GM18951 (cell line): ENCODE data around the gene SCN8A.

ENCODE experiments used
- POLR2A ChIP-seq: IDR thresholded peaks from 4 replicates; pipeline ENCODE4 v1.6.1; 2011; ENCODE audit warnings: mild to moderate bottlenecking; ENCODE audit not compliant: insufficient read length, insufficient read depth; ENCODE audit errors: extremely low read depth
- in situ Hi-C: fragments of 300-500 bp; cut with MboI; formaldehyde crosslinking; loops from one replicate; pipeline ENCODE4 v1.12.0; 2022; ENCODE audit warnings: low sequenced_read_pairs, mixed read lengths, inconsistent platforms; ENCODE audit not compliant: unreplicated experiment

Gene SCN8A

GRCh38 chr12:51839310-51839947 is 248.4 kb downstream of the SCN8A start:
- no peak for TF ChIP-seq POLR2A
- in situ Hi-C loops = no loop called here

GRCh38 chr12:51840966-51841365 is 249.9 kb downstream of the SCN8A start:
- TF ChIP-seq POLR2A = no peak
- in situ Hi-C loops = no loop called here

GRCh38 chr12:51841727-51842126 is 250.7 kb downstream of the SCN8A start:
- in situ Hi-C loops = no loop called here
- no peak for TF ChIP-seq POLR2A

DNA sequence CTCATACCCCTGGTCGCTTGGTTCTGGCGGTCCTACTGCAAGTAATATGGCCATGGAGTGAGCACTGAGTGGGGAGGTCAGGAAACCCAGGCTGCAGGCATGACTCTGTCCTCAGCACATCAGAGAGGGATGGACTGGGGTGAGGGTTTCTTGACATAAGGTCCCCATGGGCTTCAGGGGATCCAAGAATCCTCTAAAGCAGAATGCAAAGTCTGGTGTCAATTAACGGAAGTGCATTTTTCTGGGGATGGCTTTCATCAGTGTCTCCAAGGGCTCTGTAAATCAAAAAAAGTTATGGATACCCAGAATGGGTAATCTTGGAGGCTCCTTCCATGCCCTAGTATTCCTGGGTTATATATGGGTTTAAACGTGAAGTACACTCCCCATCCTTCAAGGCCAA is 253.8 kb downstream of the SCN8A start:
- TF ChIP-seq POLR2A = no peak
- in situ Hi-C loops = no loop called here

DNA sequence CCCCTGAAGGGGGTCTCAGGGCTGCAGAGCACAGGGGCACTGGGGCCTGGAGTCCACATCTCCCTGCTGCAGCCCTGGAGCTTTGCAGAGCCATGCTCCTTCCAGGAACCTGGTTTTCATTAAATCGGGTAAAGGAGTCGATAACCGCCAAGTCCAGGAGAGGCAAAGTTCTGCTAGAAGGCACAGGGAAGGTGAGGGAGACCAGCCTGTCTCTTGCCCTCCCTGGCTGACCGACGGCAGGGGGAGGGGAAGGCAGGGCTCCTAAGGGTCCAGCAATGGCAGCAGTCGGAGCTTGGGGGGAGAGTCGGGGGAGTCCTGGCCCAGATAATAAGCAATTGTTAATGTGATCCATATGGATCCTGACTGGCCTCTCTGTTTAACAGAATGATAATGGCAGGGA is 254.4 kb downstream of the SCN8A start:
- TF ChIP-seq POLR2A = no peak
- in situ Hi-C loops = no loop called here

- TF ChIP-seq POLR2A = no peak
- in situ Hi-C loops = no loop called here
Observed at GRCh38 chr12:51846271-51846691, 255.2 kb downstream of the SCN8A start.

GRCh38 chr12:51846911-51847642 is 256.0 kb downstream of the SCN8A start:
- in situ Hi-C loops = no loop called here
- no peak for TF ChIP-seq POLR2A

GRCh38 chr12:51847643-51848325 is 256.8 kb downstream of the SCN8A start:
- no peak for TF ChIP-seq POLR2A
- in situ Hi-C loops = no loop called here

GRCh38 chr12:51848326-51848727 is 257.3 kb downstream of the SCN8A start, which contains the start of gene FIGNL2:
TSS of gene FIGNL2 (minus strand) at chr12:51848718. CDS start at chr12:51822413, 26,305 bp downstream.
- TF ChIP-seq POLR2A = no peak
- in situ Hi-C loops = no loop called here

- TF ChIP-seq POLR2A = no peak
- in situ Hi-C loops = no loop called here
Observed at GRCh38 chr12:51848841-51849735, 258.1 kb downstream of the SCN8A start.

DNA sequence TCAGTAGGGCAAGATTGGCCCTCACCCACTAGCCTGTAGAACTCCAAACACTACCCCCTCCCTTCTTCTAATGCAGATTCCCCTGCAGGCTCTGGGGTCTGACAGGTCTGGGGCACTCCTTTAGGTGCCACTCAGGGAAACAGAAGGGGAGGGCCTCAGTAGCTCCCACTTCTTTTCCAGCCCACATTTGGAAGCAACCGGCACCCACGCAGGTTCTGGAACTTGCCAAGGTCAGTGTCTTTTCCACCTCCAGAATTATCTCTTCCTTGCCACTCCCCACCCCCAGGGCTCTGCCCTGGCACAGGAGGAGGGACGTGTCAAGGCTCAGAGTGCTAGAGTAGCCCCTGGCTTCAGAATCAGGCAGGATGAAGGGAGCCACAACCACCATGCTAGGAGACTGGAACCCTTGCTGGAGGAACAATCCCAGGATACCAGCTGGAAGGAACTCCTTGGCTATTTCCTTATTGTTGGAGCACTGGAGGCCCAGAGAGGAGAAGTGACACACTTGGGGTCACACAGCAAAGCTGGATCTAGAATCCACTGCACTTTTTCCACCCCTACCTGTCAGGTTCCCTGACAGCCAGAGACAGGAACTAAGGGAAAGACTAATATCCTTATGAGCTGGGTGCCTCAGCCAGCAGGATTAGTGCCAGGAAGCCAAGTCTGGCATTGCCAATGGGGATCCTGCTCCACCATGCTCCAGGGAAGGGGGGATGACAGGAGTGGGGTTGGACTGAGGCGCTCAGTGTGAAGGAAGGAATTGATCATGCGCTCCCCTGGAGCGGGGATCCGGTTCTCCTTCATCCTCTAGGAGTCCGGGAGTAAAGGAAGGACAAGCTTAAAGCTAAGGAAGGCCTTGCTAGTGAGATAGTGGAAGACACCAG is 259.3 kb downstream of the SCN8A start:
- in situ Hi-C loops = no loop called here
- TF ChIP-seq POLR2A = no peak

DNA sequence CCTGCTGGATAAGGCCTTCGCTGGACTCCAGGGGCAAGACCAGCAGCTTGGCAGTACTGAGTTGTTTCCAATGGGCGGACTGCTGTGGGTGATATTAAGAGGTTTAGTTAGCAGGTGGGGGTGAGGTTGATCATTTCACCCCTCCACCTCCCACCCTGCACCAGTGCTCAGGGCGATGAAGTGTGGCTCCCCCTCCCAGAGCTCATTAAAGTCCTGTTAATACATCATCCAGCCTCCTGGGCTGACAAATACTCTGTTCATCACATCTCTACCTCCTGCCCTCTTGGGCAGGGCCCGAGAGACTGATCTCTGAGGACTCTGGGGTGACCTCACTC is 259.9 kb downstream of the SCN8A start:
- in situ Hi-C loops = no loop called here

More for the DNA sequence above, 259.9 kb downstream of the SCN8A start:
- no peak for TF ChIP-seq POLR2A
